GM21717 (cell line): ENCODE data around the gene TDRD12.
"Not testable (repeated sequence)": the region's sequence is repeated elsewhere in the genome, so short reads cannot be mapped to it uniquely, and the experiment has no call there.

Experiments used
- ATAC-seq: cut with Tn5 transposase; IDR thresholded peaks from one replicate; pipeline ENCODE4 v1.9.1; 2021; ENCODE audit warnings: mild to moderate bottlenecking, moderate library complexity; ENCODE audit not compliant: unreplicated experiment

Gene TDRD12

DNA sequence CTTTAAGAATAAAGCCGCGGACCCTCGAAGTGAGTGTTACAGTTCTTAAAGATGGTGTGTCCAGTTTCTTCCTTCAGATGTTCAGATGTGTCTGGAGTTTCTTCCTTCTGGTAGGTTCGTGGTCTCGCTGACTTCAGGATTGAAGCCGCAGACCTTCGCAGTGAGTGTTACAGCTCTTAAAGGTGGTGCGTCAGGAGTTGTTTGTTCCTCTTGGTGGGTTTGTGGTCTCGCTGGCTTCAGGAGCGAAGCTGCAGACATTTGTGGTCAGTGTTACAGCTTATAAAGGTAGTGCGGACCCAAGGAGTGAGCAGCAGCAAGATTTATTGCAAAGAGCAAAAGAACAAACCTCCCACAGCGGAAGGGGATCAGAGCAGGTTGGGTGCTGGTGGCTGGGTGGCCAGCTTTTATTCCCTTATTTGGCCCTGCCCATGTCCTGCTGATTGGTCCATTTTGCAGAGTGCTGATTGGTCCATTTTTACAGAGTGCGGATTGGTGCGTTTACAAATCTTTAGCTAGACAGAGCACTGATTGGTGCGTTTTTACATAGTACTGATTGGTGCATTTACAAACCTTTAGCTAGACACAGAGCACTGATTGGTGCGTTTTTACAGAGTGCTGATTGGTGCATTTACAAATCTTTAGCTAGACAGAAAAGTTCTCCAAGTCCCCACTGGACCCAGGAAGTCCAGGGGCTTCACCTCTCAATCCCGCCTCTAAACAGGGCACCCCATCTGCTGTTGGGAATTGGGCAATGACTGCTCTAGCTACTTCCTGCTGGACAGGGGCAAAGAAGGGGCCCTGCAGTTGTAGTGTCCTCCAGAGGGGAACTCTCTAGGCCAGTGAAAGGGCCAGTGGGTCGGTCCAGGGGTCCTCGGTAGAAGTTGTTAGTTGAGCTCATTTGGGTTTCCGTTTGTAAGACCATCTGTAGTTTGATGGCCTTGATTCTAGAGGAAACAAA is 26.1 kb upstream of the TDRD12 start:
- ATAC-seq: not testable (repeated sequence)

DNA sequence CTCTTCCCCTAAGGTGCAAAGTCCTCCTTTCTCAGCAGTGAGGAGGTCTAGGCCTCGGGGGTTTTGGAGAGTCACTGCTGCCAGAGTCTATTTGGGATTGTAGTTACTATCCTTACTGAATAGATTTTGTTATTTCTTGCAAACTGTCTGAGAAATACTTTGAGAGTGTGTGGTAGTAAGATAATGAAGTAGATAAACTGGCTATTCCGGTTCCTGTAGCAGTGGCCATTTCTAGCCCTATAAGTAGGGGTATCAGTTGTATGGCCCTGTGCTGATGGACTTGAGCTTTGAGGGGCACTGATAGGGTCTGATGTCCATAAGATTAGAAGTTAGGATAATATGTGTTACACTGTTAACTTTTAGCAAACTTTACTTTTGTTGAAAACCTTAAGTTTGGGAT is 25.3 kb upstream of the TDRD12 start:
- ATAC-seq: not testable (repeated sequence)

DNA sequence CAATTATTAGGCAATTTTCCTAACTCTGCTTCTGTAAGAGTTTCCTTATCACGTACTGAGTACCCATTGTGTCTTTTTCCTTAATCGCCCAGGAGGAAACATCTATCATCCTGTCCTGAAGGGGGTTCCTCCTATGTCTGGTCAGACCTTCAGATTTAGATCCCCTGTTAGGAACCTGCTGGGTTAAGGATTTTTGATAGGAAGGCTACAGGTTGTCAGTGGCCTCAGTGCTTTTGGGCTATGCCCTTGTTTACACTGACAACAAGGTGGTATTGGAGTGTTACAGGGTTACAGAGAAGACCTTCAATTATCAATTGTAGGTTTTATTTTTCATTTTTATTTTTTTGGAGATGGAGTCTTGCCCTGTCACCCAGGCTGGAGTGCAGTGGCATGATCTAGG is 24.7 kb upstream of the TDRD12 start:
- ATAC-seq: not testable (repeated sequence)

DNA sequence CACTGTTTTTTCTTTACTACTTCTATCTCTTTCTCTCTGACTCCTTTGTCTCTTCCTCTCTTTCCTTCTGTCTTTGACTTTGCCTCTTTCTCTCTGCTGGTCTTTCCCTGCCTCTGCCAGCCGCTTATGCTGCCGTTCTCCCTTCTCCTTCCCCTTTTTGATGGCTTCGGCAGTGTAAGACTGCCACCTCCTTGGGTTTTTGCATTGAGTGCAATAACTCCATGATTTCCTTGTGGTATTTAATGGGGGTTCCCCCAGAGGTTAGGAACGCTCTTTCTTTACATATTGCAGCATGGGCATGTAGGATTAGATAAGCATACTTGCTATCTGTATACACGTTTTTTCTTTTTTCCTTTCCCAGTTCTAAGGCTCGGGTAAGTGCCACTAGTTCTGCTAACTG is 24.1 kb upstream of the TDRD12 start:
- not testable (repeated sequence) for ATAC-seq

DNA sequence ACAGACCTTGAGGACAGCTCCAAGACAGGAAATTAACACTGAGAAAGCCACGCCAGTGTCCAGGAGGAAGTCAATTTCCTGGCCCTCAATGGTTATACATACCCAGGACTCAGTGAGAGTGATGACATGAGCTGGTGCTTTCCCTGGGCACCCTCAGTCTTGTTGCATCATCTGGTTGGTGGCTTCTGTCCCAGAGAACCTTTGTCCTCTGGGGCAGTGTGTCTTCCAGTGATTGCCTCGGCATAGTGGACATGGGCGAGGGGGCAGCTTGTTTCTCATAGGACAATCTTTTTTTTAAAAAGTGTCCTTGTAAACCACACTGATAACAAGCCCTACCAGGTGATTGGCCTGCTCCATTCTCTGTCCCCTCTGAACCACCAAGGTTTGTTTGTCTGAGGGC is 22.8 kb upstream of the TDRD12 start:
- not testable (repeated sequence) for ATAC-seq

DNA sequence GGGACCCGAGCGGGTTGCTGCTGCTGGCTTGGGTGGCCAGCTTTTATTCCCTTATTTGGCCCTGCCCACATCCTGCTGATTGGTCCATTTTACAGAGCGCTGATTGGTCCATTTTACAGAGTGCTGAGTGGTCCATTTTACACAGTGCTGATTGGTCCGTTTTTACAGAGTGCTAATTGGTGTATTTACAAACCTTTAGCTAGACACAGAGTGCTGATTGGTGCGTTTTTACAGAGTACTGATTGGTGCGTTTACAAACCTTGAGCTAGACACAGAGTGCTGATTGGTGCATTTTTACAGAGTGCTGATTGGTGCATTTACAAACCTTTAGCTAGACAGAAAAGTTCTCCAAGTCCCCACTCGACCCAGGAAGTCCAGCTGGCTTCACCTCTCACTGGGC is 19.4 kb upstream of the TDRD12 start:
- ATAC-seq: not testable (repeated sequence)

DNA sequence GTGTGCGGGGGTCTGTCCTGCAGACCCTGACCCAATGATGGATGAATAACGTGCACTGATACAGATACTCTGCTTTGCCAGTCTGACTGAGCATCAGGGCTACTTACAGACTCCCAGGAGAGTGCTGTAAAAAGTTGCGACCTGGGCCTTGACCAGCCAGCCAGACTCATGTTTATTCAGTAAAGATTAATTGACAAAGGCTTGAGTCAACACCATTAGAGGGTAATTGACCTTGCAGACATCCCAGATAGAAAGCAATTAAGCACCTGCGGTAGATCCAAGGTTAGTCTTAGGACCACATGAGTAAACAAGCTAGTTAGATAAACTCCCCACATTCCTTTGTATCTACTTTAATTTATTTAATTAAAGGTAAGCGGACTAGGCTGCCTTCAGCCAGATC is 17.6 kb upstream of the TDRD12 start:
- ATAC-seq: no peak

DNA sequence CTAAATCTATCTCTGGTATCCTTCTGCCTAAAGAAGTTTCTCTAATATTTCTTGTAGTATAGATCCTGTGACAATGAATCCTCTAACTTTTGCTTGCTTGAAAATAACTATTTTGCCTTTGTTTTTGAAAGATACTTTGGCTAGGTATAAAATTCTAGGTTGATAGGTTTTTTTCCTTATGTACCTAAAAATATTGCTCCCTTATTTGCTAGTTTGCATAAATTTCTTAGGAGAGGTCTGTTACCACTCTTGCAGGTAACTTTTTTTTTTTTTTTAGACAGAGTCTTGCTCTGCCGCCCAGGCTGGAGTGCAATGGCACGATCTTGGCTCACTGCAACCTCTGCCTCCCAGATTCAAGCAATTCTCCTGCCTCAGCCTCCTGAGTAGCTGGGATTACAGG is 15.6 kb upstream of the TDRD12 start:
- not testable (repeated sequence) for ATAC-seq

DNA sequence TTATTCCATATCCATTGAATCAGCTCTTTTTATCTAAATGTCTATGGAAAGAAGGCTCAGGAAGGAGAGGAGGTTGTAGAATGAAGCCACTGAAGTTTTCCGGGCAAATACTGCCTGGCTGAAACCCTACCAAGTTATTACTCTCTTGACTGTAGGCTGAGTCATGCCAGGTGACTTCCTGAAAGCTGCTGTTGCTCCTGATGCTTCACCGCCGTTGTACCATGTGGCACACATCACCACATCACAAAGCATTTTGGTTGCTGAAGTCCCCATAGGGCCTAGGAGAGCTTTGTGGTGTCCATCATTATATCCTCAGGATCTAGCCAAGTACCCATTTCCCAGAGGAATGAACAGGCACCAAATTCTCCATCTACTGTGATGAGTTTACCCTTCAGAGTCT is 11.1 kb upstream of the TDRD12 start:
- no peak for ATAC-seq

DNA sequence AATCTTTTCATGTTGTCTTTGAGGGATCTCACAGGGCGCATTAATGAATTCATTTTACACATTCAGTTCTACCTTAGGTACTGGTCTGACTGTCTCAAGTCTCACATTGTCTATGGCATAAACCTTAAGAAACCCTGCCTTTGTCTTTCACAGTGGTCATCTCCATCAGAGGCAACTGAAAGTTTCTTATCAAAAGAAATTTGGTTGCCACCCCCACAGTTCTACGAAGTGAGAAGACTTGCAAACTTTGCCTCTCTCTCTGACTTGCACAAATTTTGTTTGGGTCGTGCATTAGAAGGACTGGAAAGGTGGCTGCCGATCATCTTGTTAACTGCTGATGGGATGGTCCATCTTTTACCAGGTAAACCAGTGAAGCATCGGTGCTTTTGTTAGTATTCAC is 10.5 kb upstream of the TDRD12 start:
- no peak for ATAC-seq

DNA sequence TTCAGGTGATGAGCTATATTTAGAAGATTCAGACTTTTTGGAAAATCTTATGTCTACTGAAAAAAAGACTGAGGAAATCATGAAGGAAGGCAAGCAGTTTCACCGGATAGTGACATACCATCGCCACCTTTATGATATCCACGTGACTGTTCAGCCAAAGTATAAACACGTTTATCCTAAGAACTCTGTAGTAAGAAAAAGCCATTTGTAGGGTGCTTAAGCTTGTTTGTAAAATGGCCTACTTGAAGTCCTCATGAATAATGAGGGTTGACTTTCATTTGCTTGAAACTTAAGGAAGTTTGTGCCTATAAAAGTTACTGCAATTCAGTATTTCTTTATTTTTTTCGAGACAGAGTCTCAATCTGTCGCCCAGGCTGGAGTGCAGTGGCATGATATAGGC is 7.8 kb upstream of the TDRD12 start:
- ATAC-seq: no peak

DNA sequence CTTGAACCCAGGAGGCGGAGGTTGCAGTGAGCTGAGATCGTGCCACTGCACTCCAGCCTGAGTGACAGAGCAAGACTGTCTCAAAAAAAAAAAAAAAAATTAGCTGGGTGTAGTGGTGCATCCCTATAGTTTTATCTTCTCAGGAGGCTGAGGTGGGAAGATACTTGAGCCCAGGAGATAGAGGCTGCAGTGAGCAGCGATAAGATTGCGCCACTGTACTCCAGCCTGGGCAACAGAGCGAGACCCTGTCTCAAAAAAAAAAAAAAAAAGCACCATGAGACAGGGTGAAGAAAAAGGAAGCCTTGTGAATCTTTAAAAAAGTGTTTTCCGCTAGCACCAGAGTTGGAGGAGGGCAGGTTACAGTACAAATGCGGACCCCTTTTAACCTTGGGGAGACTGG is 3.4 kb upstream of the TDRD12 start:
- ATAC-seq: not testable (repeated sequence)

DNA sequence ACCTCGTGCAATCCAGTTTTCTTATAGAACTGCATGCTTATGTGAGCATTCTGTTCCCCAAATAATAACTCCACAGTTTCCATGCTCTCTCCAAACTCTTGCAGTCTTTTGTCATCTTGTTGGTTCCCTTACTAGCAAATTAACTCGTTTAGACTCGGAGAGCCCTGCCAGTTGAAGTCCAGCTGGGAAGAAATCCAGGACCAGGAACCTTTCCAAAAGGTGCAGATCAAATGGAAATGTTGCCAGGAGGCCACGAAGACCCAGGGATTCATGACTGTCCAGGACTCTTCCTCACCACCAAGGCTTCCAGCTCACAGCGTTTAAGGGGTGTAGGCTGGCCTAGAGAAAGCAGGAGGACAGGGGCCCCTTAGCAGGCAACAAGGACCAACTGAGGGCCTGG is 2.1 kb upstream of the TDRD12 start:
- ATAC-seq: no peak

DNA sequence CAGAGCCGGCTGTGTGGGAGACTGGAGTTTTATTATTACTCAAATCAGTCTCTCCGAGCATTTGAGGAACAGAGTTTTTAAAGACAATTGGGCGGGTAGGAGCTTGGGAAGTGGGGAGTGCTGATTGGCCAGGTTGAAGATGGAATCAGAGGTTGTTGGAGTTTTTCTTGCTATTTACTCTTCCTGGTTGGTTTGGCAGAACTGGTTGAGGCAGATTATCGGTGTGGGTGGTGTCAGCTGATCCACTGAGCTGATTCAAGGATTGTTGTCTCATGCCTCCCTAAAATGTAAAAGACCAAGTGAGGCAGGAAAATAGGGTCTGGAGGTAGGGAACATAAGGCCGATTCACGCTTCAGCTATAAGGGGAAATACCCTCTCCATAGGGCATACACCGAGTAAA is 1.3 kb upstream of the TDRD12 start:
- no peak for ATAC-seq

DNA sequence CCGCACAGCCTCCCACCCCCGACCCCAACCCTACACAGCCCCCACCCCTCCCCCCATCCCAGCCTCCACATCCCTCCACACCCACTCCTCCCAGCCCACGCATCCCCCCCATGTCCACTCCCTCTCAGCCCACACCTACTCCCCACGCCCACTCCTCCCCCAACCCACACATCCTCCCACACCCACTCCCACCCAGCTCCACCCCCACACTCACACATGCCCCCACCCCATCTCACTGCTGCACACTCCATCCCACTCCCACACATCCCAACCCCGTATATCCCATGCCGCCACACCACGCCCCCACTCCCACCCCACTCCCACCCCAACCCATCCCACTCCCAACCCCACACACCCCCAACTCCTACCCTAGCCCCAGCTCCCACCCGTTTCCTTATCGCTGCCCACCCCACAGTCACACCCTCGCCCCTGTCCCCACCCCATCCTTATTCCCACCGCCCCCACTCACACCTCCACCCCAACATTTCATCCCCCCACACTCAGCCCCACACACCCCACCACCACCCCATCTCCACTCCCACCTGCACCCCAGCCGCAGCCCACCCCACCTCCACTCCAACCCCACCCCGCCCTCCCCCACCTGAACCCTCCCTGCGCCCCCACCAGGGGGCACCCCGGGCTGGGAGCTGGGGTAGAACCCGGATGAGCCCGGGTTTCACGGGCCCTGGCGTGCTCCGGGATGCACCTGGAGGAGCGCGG is 809 bp downstream of the TDRD12 start:
- ATAC-seq: no peak

DNA sequence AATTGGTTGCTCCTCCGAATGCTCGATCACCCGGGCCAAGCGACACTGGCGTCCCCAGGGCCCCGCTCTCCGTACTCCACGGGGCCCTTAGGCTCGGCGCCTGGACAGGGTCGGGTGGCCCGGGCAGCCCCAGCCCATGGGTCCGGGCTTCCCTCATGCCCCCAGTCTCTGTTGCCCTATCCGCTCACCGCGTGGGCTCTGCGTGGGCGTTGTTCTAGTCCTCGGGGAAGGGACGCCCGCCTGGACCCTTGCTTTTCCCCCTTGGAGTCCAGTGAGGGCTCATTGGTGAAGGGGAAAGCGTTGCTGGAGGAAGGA is 1.3 kb downstream of the TDRD12 start:
- no peak for ATAC-seq

DNA sequence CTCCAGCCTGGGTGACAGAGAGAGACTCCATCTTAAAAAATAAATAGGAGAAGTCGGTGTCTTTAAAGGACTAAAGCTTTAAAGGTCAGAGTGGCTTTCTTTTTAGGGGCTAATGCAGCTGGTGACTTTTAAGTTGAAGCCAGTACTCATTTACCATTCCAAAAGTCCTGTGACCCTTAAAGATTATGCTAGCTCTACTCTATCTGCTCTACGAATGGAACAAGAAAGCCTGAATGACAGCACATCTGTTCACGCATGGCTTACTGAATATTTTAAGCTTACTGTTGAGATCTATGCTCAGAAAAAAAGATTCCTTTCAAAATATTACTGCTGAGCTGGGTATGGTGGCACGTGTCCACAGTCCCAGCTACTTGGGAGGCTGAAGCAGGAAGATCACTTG is 16.4 kb downstream of the TDRD12 start:
- ATAC-seq: no peak

DNA sequence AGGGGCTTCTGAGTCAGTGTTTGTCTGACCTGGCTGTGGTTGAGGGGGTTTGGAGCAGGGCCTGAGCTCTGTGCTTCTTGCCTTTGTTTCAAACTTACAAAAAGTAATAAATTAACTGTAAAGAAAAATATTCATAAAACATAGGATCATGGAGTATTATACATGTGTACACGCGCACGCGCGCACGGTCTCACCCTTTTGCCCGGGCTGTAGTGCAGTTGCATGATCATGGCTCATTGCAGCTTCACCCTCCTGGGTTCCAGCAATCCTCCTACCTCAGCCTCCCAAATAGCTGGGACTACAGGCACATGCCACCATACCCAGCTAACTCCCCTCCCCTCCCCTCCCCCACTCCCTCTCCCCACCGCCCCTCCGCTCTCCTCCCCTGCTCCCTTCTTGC is 23.5 kb downstream of the TDRD12 start:
- no peak for ATAC-seq

DNA sequence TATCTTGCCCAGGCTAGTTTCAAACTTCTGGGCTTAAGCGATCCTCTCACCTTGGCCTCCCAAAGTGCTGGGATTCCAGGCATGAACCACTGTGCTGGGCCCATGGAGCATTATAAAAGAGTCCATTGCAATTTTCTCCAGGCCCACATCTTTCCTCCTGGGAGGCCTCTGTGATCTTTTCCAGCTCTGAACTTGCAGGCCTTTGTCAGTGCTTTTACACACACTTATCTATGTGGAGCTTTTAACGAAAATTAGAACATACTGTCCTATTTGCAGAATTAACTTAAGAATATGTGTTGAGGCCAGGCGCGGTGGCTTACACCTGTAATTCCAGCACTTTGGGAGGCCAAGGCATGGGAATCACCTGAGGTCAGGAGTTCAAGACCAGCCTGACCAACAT is 23.9 kb downstream of the TDRD12 start:
- ATAC-seq: no peak

DNA sequence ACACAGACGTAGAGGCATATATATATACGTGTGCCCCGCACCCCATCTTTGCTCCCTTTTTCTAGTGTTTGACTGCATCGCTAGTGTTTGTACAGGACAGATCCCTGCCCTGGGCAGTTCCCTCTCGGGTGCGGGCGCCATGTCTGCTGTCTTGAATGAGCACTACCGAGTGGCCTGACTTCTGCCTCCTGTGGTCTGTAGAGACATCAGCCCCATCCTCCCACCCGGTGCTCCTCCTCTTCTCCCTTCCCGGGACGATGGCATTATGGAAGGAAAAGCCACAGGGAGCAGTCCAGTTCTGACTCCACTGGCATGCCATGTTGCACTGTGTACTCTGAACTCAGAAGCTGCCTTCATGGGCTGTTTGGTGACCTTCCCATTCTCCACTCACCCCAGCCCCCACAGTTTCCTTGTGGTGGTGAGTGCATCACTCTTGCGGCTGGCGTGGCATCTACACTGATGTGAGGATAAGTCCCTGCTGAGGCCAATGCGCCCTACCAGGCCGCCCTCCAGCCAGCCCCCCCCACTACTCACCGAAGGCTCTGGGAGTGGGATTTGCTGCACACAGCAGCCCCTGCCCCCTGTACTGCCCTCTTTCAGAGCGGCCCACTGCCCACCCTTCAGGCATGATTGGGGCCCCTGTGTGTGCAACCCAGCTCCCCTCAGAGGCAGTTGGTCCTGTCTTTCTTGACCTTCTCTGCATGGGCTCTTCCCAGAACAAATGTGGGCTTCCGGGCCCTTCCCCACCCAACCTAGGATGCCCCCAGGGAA is 25.2 kb downstream of the TDRD12 start:
- ATAC-seq: no peak

DNA sequence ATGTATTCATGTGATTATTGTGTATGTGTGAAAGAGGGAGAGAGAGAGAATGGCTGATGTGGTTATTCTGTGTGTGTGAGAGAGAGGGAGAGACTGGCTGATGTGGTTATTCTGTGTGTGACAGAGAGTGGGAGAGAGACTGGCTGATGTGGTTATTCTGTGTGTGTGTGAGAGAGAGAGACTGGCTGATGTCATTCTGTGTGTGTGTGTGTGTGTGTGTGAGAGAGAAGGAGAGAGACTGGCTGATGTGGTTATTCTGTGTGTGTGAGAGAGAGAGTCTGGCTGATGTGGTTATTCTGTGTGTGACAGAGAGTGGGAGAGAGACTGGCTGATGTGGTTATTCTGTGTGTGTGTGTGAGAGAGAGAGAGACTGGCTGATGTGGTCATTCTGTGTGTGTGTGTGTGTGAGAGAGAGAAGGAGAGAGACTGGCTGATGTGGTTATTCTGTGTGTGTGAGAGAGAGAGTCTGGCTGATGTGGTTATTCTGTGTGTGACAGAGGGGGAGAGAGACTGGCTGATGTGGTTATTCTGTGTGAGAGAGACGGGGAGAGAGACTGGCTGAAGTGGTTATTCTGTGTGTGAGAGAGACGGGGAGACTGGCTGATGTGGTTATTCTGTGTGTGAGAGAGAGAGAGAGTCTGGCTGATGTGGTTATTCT is 26.2 kb downstream of the TDRD12 start:
- not testable (repeated sequence) for ATAC-seq
